ENCODE data around the gene TRIM37.

DNA sequence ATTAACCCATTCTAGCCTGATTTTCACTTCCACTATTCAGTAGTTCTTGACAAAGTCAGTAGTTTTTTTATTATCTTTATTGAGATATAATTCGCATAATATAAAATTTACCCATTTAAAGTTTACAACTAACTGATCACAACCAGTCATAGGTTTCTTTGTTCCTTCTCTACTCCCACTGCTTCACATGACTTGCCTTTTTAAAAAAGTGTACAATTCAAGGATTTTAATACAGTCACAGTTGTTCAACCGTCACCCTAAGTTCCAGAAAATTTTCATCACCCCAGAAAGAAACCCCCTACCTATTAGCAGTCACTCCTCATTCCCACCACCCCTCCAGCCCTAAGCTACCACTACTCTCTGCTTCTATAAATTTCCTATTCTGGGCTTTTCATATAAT is 162.5 kb downstream of the TRIM37 start:
- TF ChIP-seq EZH2 (IDR thresholded peaks at IDR 0.05): no peak
- TF ChIP-seq, protein P1, sequence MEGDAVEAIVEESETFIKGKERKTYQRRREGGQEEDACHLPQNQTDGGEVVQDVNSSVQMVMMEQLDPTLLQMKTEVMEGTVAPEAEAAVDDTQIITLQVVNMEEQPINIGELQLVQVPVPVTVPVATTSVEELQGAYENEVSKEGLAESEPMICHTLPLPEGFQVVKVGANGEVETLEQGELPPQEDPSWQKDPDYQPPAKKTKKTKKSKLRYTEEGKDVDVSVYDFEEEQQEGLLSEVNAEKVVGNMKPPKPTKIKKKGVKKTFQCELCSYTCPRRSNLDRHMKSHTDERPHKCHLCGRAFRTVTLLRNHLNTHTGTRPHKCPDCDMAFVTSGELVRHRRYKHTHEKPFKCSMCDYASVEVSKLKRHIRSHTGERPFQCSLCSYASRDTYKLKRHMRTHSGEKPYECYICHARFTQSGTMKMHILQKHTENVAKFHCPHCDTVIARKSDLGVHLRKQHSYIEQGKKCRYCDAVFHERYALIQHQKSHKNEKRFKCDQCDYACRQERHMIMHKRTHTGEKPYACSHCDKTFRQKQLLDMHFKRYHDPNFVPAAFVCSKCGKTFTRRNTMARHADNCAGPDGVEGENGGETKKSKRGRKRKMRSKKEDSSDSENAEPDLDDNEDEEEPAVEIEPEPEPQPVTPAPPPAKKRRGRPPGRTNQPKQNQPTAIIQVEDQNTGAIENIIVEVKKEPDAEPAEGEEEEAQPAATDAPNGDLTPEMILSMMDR (IDR thresholded peaks at IDR 0.05): no peak
